NOMO-1 treated with DMSO at 0.1 percent for 48 hours (cell line): Measurements from ENCODE around the gene FARS2.

ENCODE experiments used
- DNase-seq: peaks from one replicate; lab custom pipeline; 2025; ENCODE audit not compliant: unreplicated experiment; lab: John Stamatoyannopoulos, UW

The FARS2 gene

GRCh38 chr6:5745081-5745480, 483.8 kb downstream of the FARS2 start:
- DNase-seq: no peak

- no peak for DNase-seq
Observed at GRCh38 chr6:5746053-5746758, 484.9 kb downstream of the FARS2 start.

DNA sequence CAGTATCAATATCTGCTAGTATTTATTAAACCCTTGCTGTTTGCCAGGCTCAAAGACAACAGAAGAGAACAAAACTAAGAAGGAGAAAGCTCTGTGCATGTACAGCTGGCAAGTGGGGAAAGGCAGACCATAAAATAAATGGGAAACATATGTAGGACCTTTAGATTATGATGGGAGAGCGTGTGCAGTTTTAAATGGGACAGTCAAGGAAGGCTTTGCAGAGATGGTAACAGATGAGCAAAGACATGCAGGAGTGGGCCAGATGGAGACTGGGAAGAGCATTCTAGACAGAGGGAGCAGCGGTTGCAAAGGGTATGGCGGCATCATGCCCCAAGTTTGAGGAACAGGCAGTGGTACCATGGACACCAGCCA, 485.4 kb downstream of the FARS2 start:
- DNase-seq: no peak

DNA sequence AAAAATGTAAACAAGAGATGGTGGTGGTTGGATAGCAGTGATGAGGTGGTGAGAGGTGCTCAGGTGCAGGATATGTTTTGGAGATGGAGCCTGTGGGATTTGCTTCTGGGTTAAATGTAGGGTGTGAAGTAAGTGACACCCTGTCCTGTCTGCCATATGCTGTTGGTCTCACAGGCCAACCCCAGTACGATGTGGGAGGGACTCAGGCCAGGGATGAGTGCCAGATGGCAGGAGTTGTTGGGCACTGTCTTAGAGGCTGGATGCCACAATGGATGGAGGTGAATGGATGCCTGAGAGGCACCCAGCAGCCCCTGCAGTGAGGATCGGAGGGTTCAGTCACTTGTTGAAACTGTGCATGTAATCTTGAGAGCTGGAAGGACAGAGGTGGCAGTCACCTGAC, 486.1 kb downstream of the FARS2 start:
- DNase-seq: no peak

DNA sequence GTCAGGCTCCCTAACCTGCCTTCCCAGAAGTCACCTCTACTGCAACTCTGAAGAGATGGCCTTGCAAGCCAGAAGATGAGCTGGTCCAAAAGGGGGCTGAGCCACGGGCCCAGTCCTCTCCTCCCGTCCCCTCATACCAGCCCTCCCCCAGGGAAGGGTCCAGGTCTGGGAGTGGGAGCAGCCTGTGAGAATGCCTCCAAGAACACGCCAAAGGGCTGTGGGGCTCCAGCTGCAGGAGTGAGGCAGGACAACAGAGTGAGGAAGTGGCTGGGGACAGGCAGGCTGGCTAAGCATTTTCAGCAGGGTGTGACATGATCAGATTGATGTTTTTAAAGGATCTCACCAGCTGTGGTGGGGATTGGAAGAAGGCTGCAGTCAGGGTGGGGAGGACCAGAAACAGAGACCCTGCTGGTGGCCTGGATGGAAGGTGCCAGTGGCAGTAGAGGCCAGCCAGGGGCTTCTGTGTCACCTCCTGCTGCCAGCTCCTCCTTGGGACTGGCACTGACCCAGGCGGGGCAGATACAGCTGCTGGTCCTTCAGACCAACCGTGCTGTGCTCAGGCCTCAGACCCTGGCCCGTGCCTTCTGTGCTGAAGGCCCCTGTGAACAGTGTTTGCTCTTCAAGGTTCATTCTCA, 487.8 kb downstream of the FARS2 start:
- DNase-seq: no peak

GRCh38 chr6:5749651-5750215, 488.4 kb downstream of the FARS2 start:
- DNase-seq: no peak

DNA sequence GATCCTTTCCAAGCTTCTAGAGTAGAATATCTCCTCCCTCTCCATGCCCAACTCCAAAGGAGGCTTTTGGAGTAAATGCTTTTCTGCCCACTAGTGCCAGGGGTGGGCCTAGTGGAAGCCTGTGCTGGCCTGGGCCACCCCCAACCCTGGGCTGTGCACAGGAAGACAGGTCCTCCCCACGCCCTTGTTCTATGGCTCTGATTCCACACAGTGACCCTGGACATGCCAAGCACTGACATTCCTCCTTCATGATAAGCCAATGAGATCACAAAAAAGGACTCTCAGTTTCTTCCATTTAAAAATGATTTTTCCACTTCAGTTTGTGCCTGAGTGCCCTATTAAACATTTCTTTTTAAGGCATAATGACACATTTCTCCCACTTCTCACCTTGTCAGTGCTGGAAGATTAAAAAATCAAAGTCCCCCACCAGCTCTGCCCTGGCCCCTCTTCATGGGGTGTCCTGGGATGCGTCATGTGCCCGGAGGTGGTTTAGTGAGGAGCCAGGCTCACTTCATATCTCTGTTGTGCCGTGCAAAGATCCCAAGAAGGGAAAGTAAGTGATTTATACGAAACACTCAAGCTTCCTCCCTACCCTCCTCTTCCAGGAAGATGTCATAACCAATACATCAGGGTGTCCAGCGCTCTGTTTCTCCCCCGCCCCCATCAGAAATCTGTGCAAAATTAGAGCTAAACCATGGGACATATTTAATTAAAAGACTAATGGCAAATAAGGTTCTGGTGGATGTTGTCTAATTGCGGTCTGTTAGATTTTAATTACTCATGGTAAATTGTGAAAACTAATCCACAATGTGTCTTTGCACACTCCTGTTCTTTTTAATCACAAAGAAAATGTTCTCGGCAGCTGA, 490.4 kb downstream of the FARS2 start:
- no peak for DNase-seq

GRCh38 chr6:5752391-5752680, 491.0 kb downstream of the FARS2 start:
- DNase-seq: peak; percentile 27

DNA sequence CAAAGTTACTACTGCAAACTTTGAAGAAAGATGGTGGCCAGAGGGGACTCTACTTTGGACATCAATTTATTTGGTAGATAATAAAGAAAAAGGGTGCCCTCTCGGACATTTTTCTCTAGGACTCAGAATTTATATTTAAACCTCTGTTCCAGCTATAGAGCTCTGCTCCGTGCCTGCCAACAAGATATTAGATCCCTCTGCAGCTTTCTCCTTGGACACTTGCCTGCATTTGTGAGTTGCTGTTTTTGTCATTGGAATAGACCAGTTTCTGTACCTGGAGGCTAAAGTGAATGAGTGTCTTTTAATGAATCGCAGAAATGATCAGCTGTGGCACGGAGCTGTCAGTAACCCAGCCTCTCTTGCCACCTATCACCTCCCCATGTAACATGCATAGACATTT, 491.9 kb downstream of the FARS2 start:
- no peak for DNase-seq

DNA sequence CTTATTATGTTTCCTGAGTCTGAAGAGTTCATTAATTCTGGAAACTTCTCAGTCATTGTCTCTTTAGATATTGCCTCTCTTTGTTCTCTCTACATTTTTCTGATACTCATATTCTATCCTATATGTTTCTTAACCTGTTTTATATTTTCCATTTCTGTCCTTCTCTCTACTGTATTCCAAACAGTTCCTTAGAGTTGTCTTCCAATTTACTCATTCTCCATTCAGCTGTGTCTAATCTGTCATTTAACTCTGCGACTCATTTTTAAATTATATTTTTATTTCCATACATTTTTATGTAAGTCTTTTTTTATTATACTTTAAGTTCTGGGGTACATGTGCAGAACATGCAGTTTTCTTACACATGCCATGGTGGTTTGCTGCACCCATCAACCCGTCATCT, 493.6 kb downstream of the FARS2 start:
- DNase-seq: no peak

DNA sequence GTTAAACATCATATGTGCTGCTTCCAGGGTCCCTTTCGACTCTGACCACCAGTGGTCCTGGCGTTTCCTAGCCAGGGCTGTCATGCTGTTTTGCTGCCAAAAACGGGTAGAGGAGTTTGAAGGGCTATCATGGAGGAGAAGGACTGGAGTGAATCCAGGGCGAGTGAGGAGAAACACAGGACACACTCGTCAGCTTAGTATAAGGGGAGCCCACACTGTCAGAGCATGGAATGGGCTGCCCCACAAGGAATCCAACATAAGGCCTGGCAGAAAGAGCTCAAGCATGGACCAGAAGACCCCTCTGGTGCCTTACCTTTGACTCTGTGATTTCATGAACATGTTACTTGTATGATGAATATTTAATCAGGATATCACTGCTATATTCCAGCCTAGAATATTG, 498.3 kb downstream of the FARS2 start:
- DNase-seq: no peak

- no peak for DNase-seq
Observed at GRCh38 chr6:5761370-5761769, 500.1 kb downstream of the FARS2 start.

- no peak for DNase-seq
Observed at GRCh38 chr6:5762561-5762968, 501.3 kb downstream of the FARS2 start.

DNA sequence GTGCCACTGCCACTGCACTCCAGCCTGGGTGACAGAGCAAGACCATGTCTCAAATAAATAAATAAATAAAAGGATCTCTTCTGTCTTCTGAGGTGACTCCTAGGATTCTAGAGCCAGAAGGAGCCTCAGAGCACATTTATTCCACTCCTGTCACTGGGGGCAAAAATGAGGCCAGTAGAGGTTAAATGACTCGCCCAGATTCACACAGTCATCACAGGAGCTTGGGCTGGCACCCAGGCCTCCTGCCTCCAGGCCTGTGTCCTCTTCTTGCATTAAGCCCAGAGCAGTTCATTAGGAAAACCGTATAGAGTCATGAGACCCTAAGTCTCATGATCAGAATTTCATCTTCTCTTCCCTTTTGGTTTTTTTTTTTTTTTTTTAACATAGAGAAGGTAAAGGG, 502.1 kb downstream of the FARS2 start:
- DNase-seq: no peak

DNA sequence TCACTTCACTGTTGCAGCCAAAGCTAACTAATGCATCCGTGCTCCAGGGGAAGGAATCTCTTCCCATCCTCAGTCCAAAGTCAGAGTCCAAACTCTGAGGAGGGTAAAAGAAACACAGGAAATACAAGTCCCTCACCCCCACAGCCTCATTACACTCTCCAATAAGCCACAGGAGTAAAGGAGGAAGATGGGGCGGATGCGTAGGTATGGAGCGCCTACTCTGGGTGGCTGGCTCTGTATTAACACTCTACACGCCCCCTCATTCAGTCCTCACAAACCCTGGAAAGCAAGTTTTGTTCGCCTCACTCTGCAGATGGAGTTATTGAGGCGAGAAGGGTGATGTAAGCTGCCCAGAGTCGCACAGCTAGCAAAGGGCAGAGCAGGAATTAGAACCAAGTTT, 502.6 kb downstream of the FARS2 start:
- DNase-seq: no peak

DNA sequence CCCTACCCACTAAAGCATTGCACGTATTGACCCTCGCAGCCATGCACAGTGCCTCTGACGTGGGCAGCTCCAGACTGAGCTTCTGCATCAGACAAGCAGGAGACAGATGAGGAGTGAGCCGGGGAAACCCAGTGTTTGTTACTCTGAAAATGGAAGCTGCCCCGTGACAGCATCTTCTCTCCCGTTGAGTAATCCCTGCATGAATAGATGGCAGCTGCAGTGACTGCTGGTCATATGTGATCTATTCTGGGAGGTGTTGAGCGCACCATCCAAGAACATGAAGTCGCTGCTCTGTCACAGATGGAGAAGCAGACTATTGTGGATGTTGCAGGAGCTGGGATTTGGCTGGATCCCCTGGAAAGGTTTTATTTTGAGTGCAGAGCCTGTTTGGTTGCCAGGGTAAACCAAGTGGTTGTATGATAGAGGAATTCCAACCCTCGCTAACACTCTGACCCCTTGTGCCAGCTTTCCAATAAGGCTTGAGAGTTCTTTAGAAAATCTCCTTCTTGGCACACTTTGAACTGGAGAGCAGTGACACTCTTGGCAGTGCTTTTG, 503.2 kb downstream of the FARS2 start:
- no peak for DNase-seq

DNA sequence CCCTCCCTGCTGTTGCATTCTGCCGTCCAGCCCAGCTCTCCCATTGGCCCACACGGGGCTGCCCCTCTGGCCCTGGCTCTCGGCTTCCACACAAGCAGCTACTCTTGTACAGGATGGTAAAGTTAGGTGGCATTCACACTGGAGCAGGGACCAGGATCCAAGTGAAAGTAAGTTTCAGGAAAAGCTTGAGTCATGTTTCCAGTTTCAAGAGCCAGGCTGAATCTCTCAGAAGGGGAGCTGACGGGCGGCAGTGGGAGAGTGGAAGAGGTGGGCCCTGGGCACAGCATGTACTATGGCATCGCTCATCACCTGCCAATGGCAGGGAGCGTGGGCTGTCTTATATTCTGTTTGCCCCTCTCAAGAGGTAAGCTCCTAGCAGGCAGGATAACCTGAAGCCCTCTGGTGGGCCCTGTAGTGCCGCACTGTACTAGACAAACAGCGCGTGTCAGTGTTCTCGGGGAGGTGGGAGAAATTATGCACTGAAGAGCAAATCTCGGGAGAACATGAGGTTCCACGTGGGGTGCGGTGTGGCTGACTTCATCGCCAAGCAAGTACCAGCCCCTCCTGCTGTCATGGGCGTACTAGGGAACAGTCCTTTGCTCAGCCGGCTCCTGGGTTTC, 503.9 kb downstream of the FARS2 start:
- no peak for DNase-seq

- no peak for DNase-seq
Observed at GRCh38 chr6:5766260-5766659, 504.9 kb downstream of the FARS2 start.

GRCh38 chr6:5767471-5767870, 506.2 kb downstream of the FARS2 start:
- no peak for DNase-seq

DNA sequence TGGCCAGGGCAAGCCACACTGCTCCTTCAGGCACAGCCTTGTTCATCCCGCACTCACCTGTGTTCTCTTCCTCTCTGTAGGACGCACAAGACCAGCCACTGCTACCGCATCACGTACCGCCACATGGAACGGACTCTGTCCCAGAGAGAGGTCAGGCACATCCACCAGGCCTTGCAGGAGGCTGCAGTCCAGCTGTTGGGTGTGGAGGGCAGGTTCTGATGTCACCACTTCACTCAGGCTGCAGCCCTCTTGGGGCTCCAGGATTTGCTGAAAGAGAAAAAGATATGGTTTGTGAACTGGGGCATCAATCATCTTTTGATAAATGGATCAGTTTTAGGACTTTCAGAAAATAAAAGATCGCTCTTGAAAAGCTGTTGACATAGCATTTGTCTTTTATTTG, 509.9 kb downstream of the FARS2 start:
- no peak for DNase-seq

DNA sequence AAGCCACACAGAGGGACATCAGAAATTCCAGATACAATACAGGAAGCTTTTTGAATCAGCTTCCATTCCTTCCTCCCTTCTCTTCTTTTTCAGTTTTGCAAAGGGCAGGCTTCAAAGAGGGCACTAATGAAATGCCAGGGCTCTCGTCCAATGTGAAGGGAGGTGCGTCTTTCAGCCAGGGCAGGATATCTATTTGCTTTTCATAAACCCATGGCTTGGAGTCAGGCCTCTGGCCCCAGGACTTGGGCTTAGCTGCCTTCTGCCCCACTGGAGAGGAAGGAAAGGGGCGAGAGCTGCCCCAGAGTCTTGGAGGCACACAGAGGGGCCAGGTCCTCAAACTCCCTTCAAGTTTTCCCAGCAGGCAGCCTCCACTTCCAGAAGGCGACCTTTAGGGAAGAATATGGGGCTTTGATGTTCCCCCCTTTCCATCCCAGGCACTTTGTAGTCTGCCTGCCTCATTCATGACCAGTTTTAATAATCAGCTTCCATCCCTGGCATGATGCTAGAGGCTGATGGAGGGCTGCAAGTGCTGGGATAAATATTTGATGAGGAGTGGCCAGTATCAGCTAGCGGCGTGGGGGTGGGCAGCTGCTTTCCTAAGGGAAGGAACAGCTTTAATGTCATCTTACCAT, 510.6 kb downstream of the FARS2 start:
- no peak for DNase-seq
